Caco-2 (cell line): ENCODE data around the gene INTS6. TPM values are rescaled to one million over a fixed set of nuclear protein-coding genes. Genes with fewer than 3 reads are reported as not detected.
"Not testable (repeated sequence)": the region's sequence is repeated elsewhere in the genome, so short reads cannot be mapped to it uniquely, and the experiment has no call there.

Experiments used
- BruUV-seq: library from RNA; stranded (reverse); fragments of 400-500 nt; replicated peaks from 2 replicates; lab custom pipeline; 2021; lab: Mats Ljungman, UMichigan
- CTCF ChIA-PET: fragments of 300-600 bp; sonication (Branson Sonifier 250); formaldehyde crosslinking; loops from one replicate; lab custom pipeline; 2022; ENCODE audit warnings: antibody characterized with exemption; lab: Charles Lee
- POLR2A ChIA-PET: fragments of 300-600 bp; sonication (Branson Sonifier 250); formaldehyde crosslinking; loops from one replicate; lab custom pipeline; 2022; ENCODE audit warnings: antibody characterized with exemption; lab: Charles Lee
- DNase-seq, 2 experiments: peaks; one replicate each; pipeline versions ENCODE4 v3.0.0 to v3.0.0-alpha.2; 2020 to 2022
- H3K27me3 ChIP-seq: replicated peaks from 2 replicates; pipeline ENCODE4 v1.6.0; 2011; ENCODE audit warnings: low read length; ENCODE audit not compliant: control insufficient read depth, insufficient read depth
- H3K36me3 ChIP-seq: 2 replicates; pipeline ENCODE4 v1.5.1; 2011; ENCODE audit warnings: low read length; ENCODE audit not compliant: control insufficient read depth, insufficient read depth
- H3K4me1 ChIP-seq: fragments of 250-450 bp; sonication (Bioruptor Pico); 2 replicates; pipeline ENCODE4 v1.5.1; 2020; ENCODE audit warnings: mild to moderate bottlenecking
- H3K4me3 ChIP-seq: 2 replicates; pipeline ENCODE4 v1.5.1; 2011; ENCODE audit warnings: low read depth, mild to moderate bottlenecking, control low read depth, low read length
- H3K9me3 ChIP-seq: fragments of 250-450 bp; sonication (Bioruptor Pico); 2 replicates; pipeline ENCODE4 v1.5.1; 2020; ENCODE audit warnings: mild to moderate bottlenecking, moderate library complexity
- H3K27ac Mint-ChIP-seq: one replicate; pipeline ENCODE4 v1.8.0; 2022; ENCODE audit warnings: mixed read lengths; ENCODE audit not compliant: unreplicated experiment
- H3K27me3 Mint-ChIP-seq: one replicate; pipeline ENCODE4 v1.8.0; 2022; ENCODE audit warnings: mixed read lengths; ENCODE audit not compliant: insufficient read depth, unreplicated experiment
- H3K36me3 Mint-ChIP-seq: one replicate; pipeline ENCODE4 v1.8.0; 2022; ENCODE audit warnings: mild to moderate bottlenecking, mixed read lengths; ENCODE audit not compliant: insufficient read depth, unreplicated experiment
- H3K4me1 Mint-ChIP-seq: one replicate; pipeline ENCODE4 v1.8.0; 2022; ENCODE audit warnings: low read depth, mixed read lengths; ENCODE audit not compliant: unreplicated experiment
- H3K4me3 Mint-ChIP-seq: one replicate; pipeline ENCODE4 v1.8.0; 2022; ENCODE audit warnings: mild to moderate bottlenecking, moderate library complexity, mixed read lengths; ENCODE audit not compliant: unreplicated experiment
- H3K9me3 Mint-ChIP-seq: one replicate; pipeline ENCODE4 v1.8.0; 2022; ENCODE audit warnings: mixed read lengths; ENCODE audit not compliant: unreplicated experiment
- intact Hi-C: fragments of 100-400 bp; cut with micrococcal nuclease; formaldehyde crosslinking; loops from one replicate; pipeline ENCODE4 v1.10.0; 2022; ENCODE audit not compliant: unreplicated experiment
- total RNA-seq: library from RNA; stranded (reverse); gene quantifications from 2 replicates; pipeline ENCODE4 v1.2.3, GENCODE V29; 2022
- TF ChIP-seq, protein P1 (sequence below), 2 experiments: fragments of 200-600 bp in 1 of 2; IDR thresholded peaks; 1 replicate in 1 of 2; 2 replicates in 1 of 2; pipeline versions ENCODE4 v1.5.1 to v1.8.0; 2011 to 2022; ENCODE audit warnings: antibody characterized with exemption in 1 of 2, control low read depth in 1 of 2, inconsistent platforms in 1 of 2, low read depth in 1 of 2, low read length in 1 of 2, mild to moderate bottlenecking in 1 of 2, moderate library complexity in 1 of 2; ENCODE audit not compliant: insufficient read depth in 1 of 2, severe bottlenecking in 1 of 2, unreplicated experiment in 1 of 2

INTS6 gene
- total RNA-seq, 1 experiment from 2014 or later, result 42.6 TPM

GRCh38 chr13:51417716-51418115 is 35.1 kb downstream of the INTS6 start:
- Histone ChIP-seq H3K9me3 (peaks cover 8% of the 10 kb centered on the region; the same call in 1 of the 2 replicates), H3K4me3 (no peak overlapping the region), H3K36me3 (no peaks in the 10 kb centered on the region; the same call in 1 of the 2 replicates), H3K27me3 (no peaks in the 10 kb centered on the region), H3K4me1 (no peaks in the 10 kb centered on the region)
- Mint-ChIP-seq H3K36me3 (peaks cover 18% of the 10 kb centered on the region), H3K9me3 (peaks cover 11% of the 10 kb centered on the region), H3K4me1 (peaks cover 6% of the 10 kb centered on the region), H3K27me3 (no peaks in the 10 kb centered on the region), H3K4me3 (no peak overlapping the region), H3K27ac (no peak overlapping the region)
- BruUV-seq, result no TSS peak
- ChIA-PET CTCF (no interaction called here), POLR2A (no interaction called here)
- no peak for DNase-seq
- intact Hi-C loops, result no loop called here
- TF ChIP-seq, protein P1, sequence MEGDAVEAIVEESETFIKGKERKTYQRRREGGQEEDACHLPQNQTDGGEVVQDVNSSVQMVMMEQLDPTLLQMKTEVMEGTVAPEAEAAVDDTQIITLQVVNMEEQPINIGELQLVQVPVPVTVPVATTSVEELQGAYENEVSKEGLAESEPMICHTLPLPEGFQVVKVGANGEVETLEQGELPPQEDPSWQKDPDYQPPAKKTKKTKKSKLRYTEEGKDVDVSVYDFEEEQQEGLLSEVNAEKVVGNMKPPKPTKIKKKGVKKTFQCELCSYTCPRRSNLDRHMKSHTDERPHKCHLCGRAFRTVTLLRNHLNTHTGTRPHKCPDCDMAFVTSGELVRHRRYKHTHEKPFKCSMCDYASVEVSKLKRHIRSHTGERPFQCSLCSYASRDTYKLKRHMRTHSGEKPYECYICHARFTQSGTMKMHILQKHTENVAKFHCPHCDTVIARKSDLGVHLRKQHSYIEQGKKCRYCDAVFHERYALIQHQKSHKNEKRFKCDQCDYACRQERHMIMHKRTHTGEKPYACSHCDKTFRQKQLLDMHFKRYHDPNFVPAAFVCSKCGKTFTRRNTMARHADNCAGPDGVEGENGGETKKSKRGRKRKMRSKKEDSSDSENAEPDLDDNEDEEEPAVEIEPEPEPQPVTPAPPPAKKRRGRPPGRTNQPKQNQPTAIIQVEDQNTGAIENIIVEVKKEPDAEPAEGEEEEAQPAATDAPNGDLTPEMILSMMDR (IDR thresholded peaks at IDR 0.05; ENCODE audit: insufficient read depth in 1 of 2, low read depth in 1 of 2, low read length in 1 of 2, severe bottlenecking in 1 of 2, unreplicated experiment in 1 of 2), result no peak

DNA sequence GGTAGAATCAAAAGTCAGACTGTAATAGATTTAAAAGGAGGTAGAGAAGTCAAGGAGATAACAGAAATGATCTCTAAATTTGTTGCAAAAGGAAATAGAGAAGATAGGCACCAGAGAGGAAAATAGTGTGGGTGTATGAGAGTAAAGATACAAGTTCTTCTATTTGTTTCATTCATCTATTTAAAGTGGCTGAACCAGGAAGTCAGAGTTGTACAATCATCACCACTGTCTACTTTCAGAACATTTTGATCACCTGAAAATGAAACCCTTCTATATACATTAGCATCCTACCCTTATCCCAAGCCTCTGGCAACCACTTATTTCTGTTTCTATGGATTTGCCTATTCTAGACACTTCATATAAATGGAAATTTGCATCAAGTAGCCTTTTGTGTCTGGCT is 36.7 kb downstream of the INTS6 start:
- intact Hi-C loops, result no loop called here
- Histone ChIP-seq H3K27me3 (no peaks in the 10 kb centered on the region), H3K4me1 (no peaks in the 10 kb centered on the region), H3K9me3 (peaks cover 8% of the 10 kb centered on the region; the same call in 1 of the 2 replicates), H3K36me3 (no peaks in the 10 kb centered on the region; the same call in 1 of the 2 replicates), H3K4me3 (no peak overlapping the region)
- TF ChIP-seq, protein P1 (IDR thresholded peaks at IDR 0.05; ENCODE audit: insufficient read depth in 1 of 2, low read depth in 1 of 2, low read length in 1 of 2, severe bottlenecking in 1 of 2, unreplicated experiment in 1 of 2), result no peak
- Mint-ChIP-seq H3K9me3 (peaks cover 11% of the 10 kb centered on the region), H3K27me3 (no peaks in the 10 kb centered on the region), H3K27ac (no peak overlapping the region), H3K4me1 (no peaks in the 10 kb centered on the region), H3K36me3 (peaks cover 18% of the 10 kb centered on the region), H3K4me3 (no peak overlapping the region)
- no peak for DNase-seq
- ChIA-PET POLR2A (no interaction called here), CTCF (no interaction called here)
- BruUV-seq, result no TSS peak

DNA sequence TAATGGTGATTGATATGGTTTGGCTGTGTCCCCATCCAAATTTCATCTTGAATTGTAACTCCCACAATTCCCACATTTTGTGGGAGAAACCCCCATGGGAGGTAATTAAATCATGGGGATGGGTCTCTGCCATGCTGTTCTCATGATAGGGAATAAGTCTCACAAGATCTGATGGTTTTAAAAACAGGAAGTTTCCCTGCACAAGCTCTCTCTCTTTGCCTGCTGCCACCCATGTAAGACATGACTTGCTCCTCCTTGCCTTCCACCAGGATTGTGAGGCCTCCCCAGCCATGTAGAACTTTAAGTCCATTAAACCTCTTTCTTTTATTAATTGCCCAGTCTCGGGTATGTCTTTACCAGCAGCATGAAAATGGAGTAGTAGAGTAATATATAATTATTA is 37.5 kb downstream of the INTS6 start:
- H3K27ac Mint-ChIP-seq, H3K27me3 ChIP-seq, CTCF ChIA-PET, DNase-seq, H3K4me1 ChIP-seq, H3K4me1 Mint-ChIP-seq, POLR2A ChIA-PET, H3K4me3 Mint-ChIP-seq, H3K9me3 ChIP-seq, H3K4me3 ChIP-seq, BruUV-seq, H3K27me3 Mint-ChIP-seq, H3K36me3 ChIP-seq, intact Hi-C loops: not testable (repeated sequence)
- H3K36me3 Mint-ChIP-seq, result peaks cover 18% of the 10 kb centered on the region
- H3K9me3 Mint-ChIP-seq, result peaks cover 11% of the 10 kb centered on the region
